ENCODE results near the gene CCDC136.
A peak's percentile ranks its signal among the peaks of the same experiment; 100 is the strongest.

Gene CCDC136

DNA sequence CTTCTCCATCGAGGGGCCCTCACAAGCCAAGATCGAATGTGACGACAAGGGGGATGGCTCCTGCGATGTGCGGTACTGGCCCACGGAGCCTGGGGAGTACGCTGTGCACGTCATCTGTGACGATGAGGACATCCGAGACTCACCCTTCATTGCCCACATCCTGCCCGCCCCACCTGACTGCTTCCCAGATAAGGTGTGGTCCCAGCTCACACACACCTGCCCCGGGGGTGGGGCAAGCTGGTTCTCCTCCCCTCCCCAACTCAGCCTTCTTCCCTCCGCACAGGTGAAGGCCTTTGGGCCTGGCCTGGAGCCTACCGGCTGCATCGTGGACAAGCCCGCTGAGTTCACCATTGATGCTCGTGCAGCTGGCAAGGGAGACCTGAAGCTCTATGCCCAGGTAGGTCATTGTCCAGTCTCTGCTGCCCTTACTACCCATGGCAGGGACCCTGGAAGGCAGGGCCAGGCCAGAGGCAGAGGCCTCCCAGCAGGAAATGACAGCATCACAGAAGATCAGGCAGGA lies 49.5 kb downstream of the CCDC136 start:
- TF ChIP-seq CTCF (IDR thresholded peaks at IDR 0.05; ENCODE audit: insufficient read depth, low read length, missing control alignments), result no peak
- CTCF ChIA-PET, result interaction anchor here (1.1 to 8.4 kb wide), 5 partner anchors 8 to 20 kb away, joined by 3 to 48 read pairs (median 8); partner anchors contain the start of gene ATP6V1F
- DNase-seq (ENCODE audit: low read depth, low spot score), result no peak
- H3K4me3 ChIP-seq (ENCODE audit: low read depth, low read length), result no peak overlapping the region
- POLR2A ChIA-PET, result no interaction called here

DNA sequence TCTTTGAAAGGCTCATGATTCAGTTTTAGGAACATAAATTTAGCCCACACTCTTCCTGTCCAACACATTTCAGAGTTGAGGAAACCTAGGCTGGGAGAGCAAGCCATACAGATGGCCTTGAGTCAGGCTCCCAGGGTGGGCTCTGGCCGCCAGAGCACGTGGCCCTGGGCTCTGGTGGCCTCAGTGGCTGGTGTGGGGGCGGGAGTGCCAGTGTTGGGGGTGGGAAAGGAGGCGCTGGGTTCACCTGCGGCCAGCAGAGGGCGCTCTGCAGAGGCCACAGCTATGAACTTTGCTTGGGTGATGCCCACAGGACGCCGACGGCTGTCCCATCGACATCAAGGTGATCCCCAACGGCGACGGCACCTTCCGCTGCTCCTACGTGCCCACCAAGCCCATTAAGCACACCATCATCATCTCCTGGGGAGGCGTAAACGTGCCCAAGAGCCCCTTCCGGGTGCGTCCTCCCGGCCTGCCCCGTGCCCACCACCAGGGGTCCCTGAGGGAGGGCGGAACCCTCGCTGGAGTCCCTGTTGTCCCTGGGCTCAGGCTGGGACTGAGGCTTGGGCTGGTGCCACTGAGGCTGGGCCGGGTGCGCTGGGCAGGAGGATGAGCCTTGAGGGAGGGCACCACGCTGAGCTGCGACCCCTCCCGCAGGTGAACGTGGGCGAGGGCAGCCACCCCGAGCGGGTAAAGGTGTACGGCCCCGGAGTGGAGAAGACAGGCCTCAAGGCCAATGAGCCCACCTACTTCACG lies 50.3 kb downstream of the CCDC136 start:
- DNase-seq (ENCODE audit: low read depth, low spot score), result no peak
- CTCF ChIA-PET, result interaction anchor here (0.6 to 8.4 kb wide), 9 partner anchors 8 to 104 kb away, joined by 3 to 48 read pairs (median 5); partner anchors contain the start of gene ATP6V1F
- peak; percentile 69 for TF ChIP-seq CTCF (IDR thresholded peaks at IDR 0.05; ENCODE audit: insufficient read depth, low read length, missing control alignments)
- H3K4me3 ChIP-seq (ENCODE audit: low read depth, low read length), result no peak overlapping the region
- POLR2A ChIA-PET, result no interaction called here

GRCh38 chr7:128842674-128843641 lies 51.2 kb downstream of the CCDC136 start:
- no peak overlapping the region for H3K4me3 ChIP-seq (ENCODE audit: low read depth, low read length)
- ChIA-PET CTCF (interaction anchor here (0.6 to 8.4 kb wide), 9 partner anchors 8 to 103 kb away, joined by 3 to 48 read pairs (median 5); partner anchors contain the start of gene ATP6V1F), POLR2A (interaction anchor here (1.2 kb wide), 1 partner anchor 20 kb away, joined by 3 read pairs; the partner anchor contains the start of gene ATP6V1F)
- TF ChIP-seq CTCF (IDR thresholded peaks at IDR 0.05; ENCODE audit: insufficient read depth, low read length, missing control alignments), result no peak
- no peak for DNase-seq (ENCODE audit: low read depth, low spot score)

DNA sequence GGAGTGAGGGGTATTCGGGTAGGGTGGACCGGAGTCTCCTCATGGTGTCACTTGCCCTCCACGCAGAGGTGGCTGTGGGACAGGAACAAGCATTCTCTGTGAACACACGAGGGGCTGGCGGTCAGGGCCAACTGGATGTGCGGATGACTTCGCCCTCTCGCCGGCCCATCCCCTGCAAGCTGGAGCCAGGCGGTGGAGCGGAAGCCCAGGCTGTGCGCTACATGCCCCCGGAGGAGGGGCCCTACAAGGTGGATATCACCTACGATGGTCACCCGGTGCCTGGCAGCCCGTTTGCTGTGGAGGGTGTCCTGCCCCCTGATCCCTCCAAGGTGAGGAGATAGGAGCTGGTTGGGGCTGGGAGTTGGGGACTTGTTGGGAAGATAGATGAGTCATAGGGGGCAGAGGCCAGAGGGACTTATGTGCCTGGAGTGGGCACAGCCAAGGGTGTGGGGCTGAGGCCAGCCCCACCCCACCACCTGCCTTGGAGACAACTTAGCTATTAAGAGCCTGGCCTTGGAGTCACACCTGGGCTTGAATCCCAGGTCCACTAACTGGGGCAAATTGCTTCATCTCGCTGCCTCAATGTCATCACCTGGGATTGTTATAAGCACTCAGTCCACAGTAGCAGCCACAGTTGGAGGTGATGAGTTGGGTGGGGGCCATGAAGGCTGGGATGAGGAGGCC lies 52.3 kb downstream of the CCDC136 start:
- no peak for DNase-seq (ENCODE audit: low read depth, low spot score)
- no peak for TF ChIP-seq CTCF (IDR thresholded peaks at IDR 0.05; ENCODE audit: insufficient read depth, low read length, missing control alignments)
- no peak overlapping the region for H3K4me3 ChIP-seq (ENCODE audit: low read depth, low read length)
- ChIA-PET CTCF (interaction anchor here (1.0 to 8.4 kb wide), 4 partner anchors 10 to 17 kb away, joined by 3 to 48 read pairs (median 16); partner anchors contain the start of gene ATP6V1F), POLR2A (interaction anchor here (0.7 to 1.2 kb wide), 2 partner anchors 17 to 19 kb away, joined by 3 read pairs; partner anchors contain the start of gene ATP6V1F)

DNA sequence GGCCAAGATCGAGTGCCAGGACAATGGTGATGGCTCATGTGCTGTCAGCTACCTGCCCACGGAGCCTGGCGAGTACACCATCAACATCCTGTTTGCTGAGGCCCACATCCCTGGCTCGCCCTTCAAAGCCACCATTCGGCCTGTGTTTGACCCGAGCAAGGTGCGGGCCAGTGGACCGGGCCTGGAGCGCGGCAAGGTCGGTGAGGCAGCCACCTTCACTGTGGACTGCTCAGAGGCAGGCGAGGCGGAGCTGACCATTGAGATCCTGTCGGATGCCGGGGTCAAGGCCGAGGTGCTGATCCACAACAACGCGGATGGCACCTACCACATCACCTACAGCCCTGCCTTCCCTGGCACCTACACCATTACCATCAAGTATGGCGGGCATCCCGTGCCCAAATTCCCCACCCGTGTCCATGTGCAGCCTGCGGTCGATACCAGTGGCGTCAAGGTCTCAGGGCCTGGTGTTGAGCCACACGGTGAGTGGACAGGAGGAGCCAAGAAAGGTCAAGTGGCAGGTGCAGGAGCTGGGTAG lies 53.1 kb downstream of the CCDC136 start:
- no peak for TF ChIP-seq CTCF (IDR thresholded peaks at IDR 0.05; ENCODE audit: insufficient read depth, low read length, missing control alignments)
- no peak for DNase-seq (ENCODE audit: low read depth, low spot score)
- CTCF ChIA-PET, result interaction anchor here (3.1 to 8.4 kb wide), 3 partner anchors 11 to 17 kb away, joined by 16 to 48 read pairs (median 17); partner anchors contain the start of gene ATP6V1F
- POLR2A ChIA-PET, result interaction anchor here (0.7 kb wide), 1 partner anchor 17 kb away, joined by 3 read pairs; no protein-coding TSS in a partner anchor
- H3K4me3 ChIP-seq (ENCODE audit: low read depth, low read length), result no peak overlapping the region
